GM12878 (cell line): ENCODE results near the gene SLC9A7. TPM values are rescaled to one million over a fixed set of nuclear protein-coding genes. Genes with fewer than 3 reads are reported as not detected.

Experiments
- ATAC-seq: fragments of 200-7000 bp; cut with Tn5 transposase; 3 replicates; pipeline ENCODE4 v1.9.1; 2020; ENCODE audit warnings: mild to moderate bottlenecking, moderate library complexity
- BruUV-seq: library from RNA; stranded (reverse); fragments of 400-500 nt; replicated peaks from 2 replicates; lab custom pipeline; 2021; lab: Mats Ljungman, UMichigan
- CTCF ChIA-PET: fragments of 300-600 bp; sonication (Branson Sonifier 250); formaldehyde crosslinking; extraction: SDS; loops from one replicate; lab custom pipeline; 2021; ENCODE audit warnings: inconsistent platforms; lab: Yijun Ruan, JAX
- POLR2A ChIA-PET: fragments of 350-600 bp; formaldehyde crosslinking; extraction: SDS; loops from one replicate; lab custom pipeline; 2021; ENCODE audit warnings: inconsistent platforms; lab: Charles Lee
- RAD21 ChIA-PET: fragments of 300-600 bp; sonication (Branson Sonifier 250); formaldehyde crosslinking; loops from one replicate; lab custom pipeline; 2023; ENCODE audit warnings: antibody characterized with exemption; ENCODE audit not compliant: unreplicated experiment; lab: Charles Lee
- SMC1A ChIA-PET: fragments of 300-600 bp; sonication (Branson Sonifier 250); formaldehyde crosslinking; loops from one replicate; lab custom pipeline; 2023; ENCODE audit not compliant: unreplicated experiment, uncharacterized antibody; lab: Charles Lee
- DNase-seq: peaks from one replicate; pipeline ENCODE4 v3.0.0-alpha.2; 2011; ENCODE audit warnings: low read depth, low spot score
- FAIRE-seq: peaks from 3 replicates; lab custom pipeline; 2011; peaks lifted over from hg19 to GRCh38; lab: Jason Lieb, UNC
- H2AFZ ChIP-seq: 2 replicates; pipeline ENCODE4 v1.6.0; 2011; ENCODE audit warnings: low read depth, low read length, control low read depth; ENCODE audit not compliant: control insufficient read depth
- H3K27ac ChIP-seq: 2 replicates; pipeline ENCODE4 v1.5.1; 2011; ENCODE audit warnings: control low read depth; ENCODE audit not compliant: control insufficient read depth, insufficient read depth
- H3K27me3 ChIP-seq, 2 experiments: replicated peaks in 1 of 2; 2 replicates each; pipeline versions ENCODE4 v1.6.0 to v1.6.1; 2011; ENCODE audit warnings: low read length in 1 of 2; ENCODE audit not compliant: control insufficient read depth in 2 of 2, insufficient read depth in 2 of 2
- H3K36me3 ChIP-seq, 2 experiments: 2 replicates each; pipeline ENCODE4 v1.5.1; 2011; ENCODE audit warnings: low read length in 1 of 2; ENCODE audit not compliant: control insufficient read depth in 2 of 2, insufficient read depth in 2 of 2
- H3K4me1 ChIP-seq: 2 replicates; pipeline ENCODE4 v1.6.1; 2011; ENCODE audit warnings: mild to moderate bottlenecking, low read length, moderate library complexity, mixed read lengths; ENCODE audit not compliant: control insufficient read depth, insufficient read depth
- H3K4me2 ChIP-seq: 2 replicates; pipeline ENCODE4 v1.6.0; 2011; ENCODE audit warnings: control low read depth; ENCODE audit not compliant: control insufficient read depth, insufficient read depth
- H3K4me3 ChIP-seq: fragments of 200-600 bp; sonication (generic); 2 replicates; pipeline ENCODE4 v1.5.1; 2016
- H3K79me2 ChIP-seq: 2 replicates; pipeline ENCODE4 v1.6.0; 2011; ENCODE audit warnings: low read length; ENCODE audit not compliant: control insufficient read depth, insufficient read depth
- H3K9ac ChIP-seq: 2 replicates; pipeline ENCODE4 v1.8.0; 2011; ENCODE audit warnings: low read length, control low read depth, mixed read lengths; ENCODE audit not compliant: control insufficient read depth, insufficient read depth
- H3K9me3 ChIP-seq: replicated peaks from 3 replicates; pipeline ENCODE4 v1.5.1; 2011; ENCODE audit warnings: mild to moderate bottlenecking, low read length; ENCODE audit not compliant: control insufficient read depth, insufficient read depth
- H4K20me1 ChIP-seq: 2 replicates; pipeline ENCODE4 v1.6.0; 2011; ENCODE audit not compliant: control insufficient read depth, insufficient read depth
- ESRRA ChIP-seq: IDR thresholded peaks from 2 replicates; pipeline ENCODE4 v1.6.1; 2012; ENCODE audit warnings: mild to moderate bottlenecking, low read length, improper control_type of control experiment
- FOXK2 ChIP-seq: fragments of 450-650 bp; IDR thresholded peaks from 2 replicates; pipeline ENCODE4 v1.6.1; 2017; ENCODE audit warnings: mild to moderate bottlenecking, moderate library complexity
- HCFC1 ChIP-seq: fragments of 150-350 bp; IDR thresholded peaks from 2 replicates; pipeline ENCODE4 v1.6.1; 2014; ENCODE audit warnings: low read length
- KAT2A ChIP-seq: conservative IDR thresholded peaks from 2 replicates; pipeline ENCODE4 v1.6.1; 2011; ENCODE audit warnings: low read depth, low read length; ENCODE audit not compliant: control insufficient read depth
- MEF2A ChIP-seq: IDR thresholded peaks from 2 replicates; pipeline ENCODE4 v1.6.1; 2011; ENCODE audit warnings: low read depth, mild to moderate bottlenecking, low read length, moderate library complexity; ENCODE audit not compliant: insufficient read depth
- MXI1 ChIP-seq: fragments of 150-350 bp; IDR thresholded peaks from 2 replicates; pipeline ENCODE4 v1.6.1; 2011; ENCODE audit warnings: low read depth, mild to moderate bottlenecking, inconsistent platforms, low read length, improper control_type of control experiment
- NFXL1 ChIP-seq: fragments of 450-650 bp; IDR thresholded peaks from 2 replicates; pipeline ENCODE4 v1.6.1; 2017; ENCODE audit warnings: antibody characterized with exemption, mild to moderate bottlenecking, borderline replicate concordance
- PAX8 ChIP-seq: fragments of 450-650 bp; IDR thresholded peaks from 2 replicates; pipeline ENCODE4 v1.6.1; 2017; ENCODE audit warnings: mild to moderate bottlenecking, moderate library complexity
- RCOR1 ChIP-seq: conservative IDR thresholded peaks from 2 replicates; pipeline ENCODE4 v1.6.1; 2012; ENCODE audit warnings: low read depth, low read length, improper control_type of control experiment
- SREBF1 ChIP-seq: IDR thresholded peaks from 2 replicates; pipeline ENCODE4 v1.6.1; 2012; ENCODE audit warnings: mild to moderate bottlenecking, low read length
- ZNF217 ChIP-seq: fragments of 450-650 bp; IDR thresholded peaks from 2 replicates; pipeline ENCODE4 v1.6.1; 2017; ENCODE audit warnings: antibody characterized with exemption, mild to moderate bottlenecking
- ZNF274 ChIP-seq: IDR thresholded peaks from one replicate; pipeline ENCODE4 v1.8.0; 2011; ENCODE audit not compliant: insufficient read length, insufficient read depth
- WGBS: methylation state at CpG from one replicate; pipeline ENCODE4 v1.1.6; 2016; ENCODE audit warnings: low lambda C conversion rate; ENCODE audit not compliant: insufficient replicate concordance, insufficient coverage; ENCODE audit errors: missing lambda C conversion rate; 5-methylcytosine and 5-hydroxymethylcytosine counted together
- in situ Hi-C: fragments of 300-500 bp; cut with MboI; formaldehyde crosslinking; loops from 9 replicates; pipeline ENCODE4 v1.14.3; 2018; ENCODE audit warnings: mixed read lengths
- intact Hi-C: fragments of 100-400 bp; cut with micrococcal nuclease; formaldehyde crosslinking; loops from one replicate; pipeline ENCODE4 v1.14.2; 2022; ENCODE audit not compliant: unreplicated experiment
- polyA plus RNA-seq, 11 experiments: library from polyadenylated mRNA; depleted of rRNA in 4 of 11; unstranded in 6 of 11; stranded (reverse) in 5 of 11; fragments of >200 nt; fragmentation: Nextera tagmentation in 4 of 11; fragmentation: Illumina TruSeq in 1 of 11; extraction: Ambion mirVana in 4 of 11; extraction: Trizol in 1 of 11; gene quantifications; 1 replicate in 1 of 11; 2 replicates in 10 of 11; pipeline versions ENCODE4 v1.2.1 to v1.2.3, GENCODE V29; 2011 to 2016; ENCODE audit warnings: inconsistent platforms in 2 of 11, missing spikeins in 2 of 11, low read depth in 1 of 11
- total RNA-seq, 4 experiments: library from RNA; depleted of rRNA in 3 of 4; stranded (reverse); fragments of >200 nt in 3 of 4; fragmentation: Illumina TruSeq in 1 of 4; extraction: Trizol in 1 of 4; gene quantifications; 2 replicates each; pipeline versions ENCODE4 v1.2.1 to v1.2.3, GENCODE V29; 2013 to 2021
- TF ChIP-seq, protein P1 (sequence below): IDR thresholded peaks from 2 replicates; pipeline ENCODE4 v1.6.1; 2012; ENCODE audit warnings: low read length, inconsistent platforms
- TF ChIP-seq, protein P2 (sequence below): fragments of 450-650 bp; IDR thresholded peaks from 2 replicates; pipeline ENCODE4 v1.6.1; 2017; ENCODE audit warnings: mild to moderate bottlenecking
- TF ChIP-seq, protein P3 (sequence below): fragments of 450-650 bp; formaldehyde crosslinking; IDR thresholded peaks from 2 replicates; pipeline ENCODE4 v1.4.0; 2020; ENCODE audit warnings: mild to moderate bottlenecking, moderate library complexity
- TF ChIP-seq, protein P4 (sequence below): IDR thresholded peaks from 2 replicates; pipeline ENCODE4 v1.6.1; 2011; ENCODE audit warnings: low read depth, low read length, improper control_type of control experiment, borderline replicate concordance

The SLC9A7 gene
- total and polyA plus RNA-seq, 10 of the 15 experiments (the other 5 are each of a cell fraction or from before 2014, with no cell fraction given) = 5.0 to 62.8 (median 30.5) TPM

DNA sequence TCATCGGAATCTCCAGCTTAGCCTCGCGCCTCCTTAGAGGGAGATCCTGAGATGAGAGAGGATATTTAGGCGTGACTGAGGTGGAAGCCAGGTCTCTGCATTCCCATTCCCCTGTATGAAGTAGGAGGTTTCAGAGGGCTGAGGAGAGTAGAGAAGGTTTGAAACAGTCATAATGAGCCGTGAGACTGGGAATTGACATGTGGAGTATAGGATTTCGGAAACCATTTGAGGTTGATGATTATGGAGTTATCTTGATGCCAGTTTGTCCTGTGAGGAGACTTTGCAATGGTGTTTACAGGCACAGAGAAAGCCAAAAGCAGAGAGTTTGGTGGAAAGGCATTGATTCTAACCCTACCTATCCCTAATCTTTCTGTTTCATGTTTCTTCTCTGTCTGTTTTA is 183.3 kb downstream of the SLC9A7 start:
- RAD21 ChIA-PET = interaction anchor here (0.8 to 4.4 kb wide), 4 partner anchors 12 to 77 kb away, joined by 3 to 22 read pairs (median 6); no protein-coding TSS in a partner anchor
- no peak for ATAC-seq
- intact Hi-C loops (no loop called here), in situ Hi-C loops (no loop called here)
- H3K4me3 ChIP-seq = peak overlapping the region; percentile 69
- peak overlapping the region; percentile 80 for H3K27ac ChIP-seq
- no peaks in the 10 kb centered on the region for H3K9me3 ChIP-seq
- H3K79me2 ChIP-seq = peaks cover 42% of the 10 kb centered on the region
- DNase-seq = no peak
- peak overlapping the region; percentile 75 for H3K4me2 ChIP-seq
- TF ChIP-seq, protein P1, sequence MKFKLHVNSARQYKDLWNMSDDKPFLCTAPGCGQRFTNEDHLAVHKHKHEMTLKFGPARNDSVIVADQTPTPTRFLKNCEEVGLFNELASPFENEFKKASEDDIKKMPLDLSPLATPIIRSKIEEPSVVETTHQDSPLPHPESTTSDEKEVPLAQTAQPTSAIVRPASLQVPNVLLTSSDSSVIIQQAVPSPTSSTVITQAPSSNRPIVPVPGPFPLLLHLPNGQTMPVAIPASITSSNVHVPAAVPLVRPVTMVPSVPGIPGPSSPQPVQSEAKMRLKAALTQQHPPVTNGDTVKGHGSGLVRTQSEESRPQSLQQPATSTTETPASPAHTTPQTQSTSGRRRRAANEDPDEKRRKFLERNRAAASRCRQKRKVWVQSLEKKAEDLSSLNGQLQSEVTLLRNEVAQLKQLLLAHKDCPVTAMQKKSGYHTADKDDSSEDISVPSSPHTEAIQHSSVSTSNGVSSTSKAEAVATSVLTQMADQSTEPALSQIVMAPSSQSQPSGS = no peak
- TF ChIP-seq RCOR1 (no peak), ESRRA (no peak), PAX8 (no peak), SREBF1 (no peak), ZNF217 (no peak), NFXL1 (no peak), FOXK2 (no peak), HCFC1 (no peak), MEF2A (no peak), ZNF274 (no peak), KAT2A (no peak), MXI1 (no peak)
- TF ChIP-seq, protein P2, sequence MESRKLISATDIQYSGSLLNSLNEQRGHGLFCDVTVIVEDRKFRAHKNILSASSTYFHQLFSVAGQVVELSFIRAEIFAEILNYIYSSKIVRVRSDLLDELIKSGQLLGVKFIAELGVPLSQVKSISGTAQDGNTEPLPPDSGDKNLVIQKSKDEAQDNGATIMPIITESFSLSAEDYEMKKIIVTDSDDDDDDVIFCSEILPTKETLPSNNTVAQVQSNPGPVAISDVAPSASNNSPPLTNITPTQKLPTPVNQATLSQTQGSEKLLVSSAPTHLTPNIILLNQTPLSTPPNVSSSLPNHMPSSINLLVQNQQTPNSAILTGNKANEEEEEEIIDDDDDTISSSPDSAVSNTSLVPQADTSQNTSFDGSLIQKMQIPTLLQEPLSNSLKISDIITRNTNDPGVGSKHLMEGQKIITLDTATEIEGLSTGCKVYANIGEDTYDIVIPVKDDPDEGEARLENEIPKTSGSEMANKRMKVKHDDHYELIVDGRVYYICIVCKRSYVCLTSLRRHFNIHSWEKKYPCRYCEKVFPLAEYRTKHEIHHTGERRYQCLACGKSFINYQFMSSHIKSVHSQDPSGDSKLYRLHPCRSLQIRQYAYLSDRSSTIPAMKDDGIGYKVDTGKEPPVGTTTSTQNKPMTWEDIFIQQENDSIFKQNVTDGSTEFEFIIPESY = no peak
- TF ChIP-seq, protein P3, sequence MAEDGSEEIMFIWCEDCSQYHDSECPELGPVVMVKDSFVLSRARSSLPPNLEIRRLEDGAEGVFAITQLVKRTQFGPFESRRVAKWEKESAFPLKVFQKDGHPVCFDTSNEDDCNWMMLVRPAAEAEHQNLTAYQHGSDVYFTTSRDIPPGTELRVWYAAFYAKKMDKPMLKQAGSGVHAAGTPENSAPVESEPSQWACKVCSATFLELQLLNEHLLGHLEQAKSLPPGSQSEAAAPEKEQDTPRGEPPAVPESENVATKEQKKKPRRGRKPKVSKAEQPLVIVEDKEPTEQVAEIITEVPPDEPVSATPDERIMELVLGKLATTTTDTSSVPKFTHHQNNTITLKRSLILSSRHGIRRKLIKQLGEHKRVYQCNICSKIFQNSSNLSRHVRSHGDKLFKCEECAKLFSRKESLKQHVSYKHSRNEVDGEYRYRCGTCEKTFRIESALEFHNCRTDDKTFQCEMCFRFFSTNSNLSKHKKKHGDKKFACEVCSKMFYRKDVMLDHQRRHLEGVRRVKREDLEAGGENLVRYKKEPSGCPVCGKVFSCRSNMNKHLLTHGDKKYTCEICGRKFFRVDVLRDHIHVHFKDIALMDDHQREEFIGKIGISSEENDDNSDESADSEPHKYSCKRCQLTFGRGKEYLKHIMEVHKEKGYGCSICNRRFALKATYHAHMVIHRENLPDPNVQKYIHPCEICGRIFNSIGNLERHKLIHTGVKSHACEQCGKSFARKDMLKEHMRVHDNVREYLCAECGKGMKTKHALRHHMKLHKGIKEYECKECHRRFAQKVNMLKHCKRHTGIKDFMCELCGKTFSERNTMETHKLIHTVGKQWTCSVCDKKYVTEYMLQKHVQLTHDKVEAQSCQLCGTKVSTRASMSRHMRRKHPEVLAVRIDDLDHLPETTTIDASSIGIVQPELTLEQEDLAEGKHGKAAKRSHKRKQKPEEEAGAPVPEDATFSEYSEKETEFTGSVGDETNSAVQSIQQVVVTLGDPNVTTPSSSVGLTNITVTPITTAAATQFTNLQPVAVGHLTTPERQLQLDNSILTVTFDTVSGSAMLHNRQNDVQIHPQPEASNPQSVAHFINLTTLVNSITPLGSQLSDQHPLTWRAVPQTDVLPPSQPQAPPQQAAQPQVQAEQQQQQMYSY (CRISPR knock-in tag) = no peak
- TF ChIP-seq, protein P4, sequence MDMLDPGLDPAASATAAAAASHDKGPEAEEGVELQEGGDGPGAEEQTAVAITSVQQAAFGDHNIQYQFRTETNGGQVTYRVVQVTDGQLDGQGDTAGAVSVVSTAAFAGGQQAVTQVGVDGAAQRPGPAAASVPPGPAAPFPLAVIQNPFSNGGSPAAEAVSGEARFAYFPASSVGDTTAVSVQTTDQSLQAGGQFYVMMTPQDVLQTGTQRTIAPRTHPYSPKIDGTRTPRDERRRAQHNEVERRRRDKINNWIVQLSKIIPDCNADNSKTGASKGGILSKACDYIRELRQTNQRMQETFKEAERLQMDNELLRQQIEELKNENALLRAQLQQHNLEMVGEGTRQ = no peak
- POLR2A ChIA-PET = interaction anchor here (0.8 to 1.0 kb wide), 2 partner anchors 11 to 12 kb away, joined by 4 to 5 read pairs; no protein-coding TSS in a partner anchor
- BruUV-seq = no TSS peak
- no peaks in the 10 kb centered on the region; a peak in 1 of 4 replicates for H3K36me3 ChIP-seq
- 54% methylated on average over 6 of the region's 6 CpGs for WGBS
- no peaks in the 10 kb centered on the region for H4K20me1 ChIP-seq
- no peak for FAIRE-seq
- no peak overlapping the region for H2AFZ ChIP-seq
- H3K27me3 ChIP-seq = no peaks in the 10 kb centered on the region
- peak overlapping the region; percentile 61 for H3K9ac ChIP-seq
- H3K4me1 ChIP-seq = peaks cover 26% of the 10 kb centered on the region
- CTCF ChIA-PET = interaction anchor here (1.0 to 4.2 kb wide), 7 partner anchors 12 to 772 kb away, joined by 3 to 19 read pairs (median 3); no protein-coding TSS in a partner anchor
- SMC1A ChIA-PET = interaction anchor here (0.7 to 2.2 kb wide), 5 partner anchors 12 to 167 kb away, joined by 3 to 8 read pairs (median 4); no protein-coding TSS in a partner anchor
